Measurements from ENCODE around the gene ATP8B3.
"Not testable (repeated sequence)": the region's sequence is repeated elsewhere in the genome, so short reads cannot be mapped to it uniquely, and the experiment has no call there.

The ATP8B3 gene

GRCh38 chr19:1768248-1768647 is 43.8 kb downstream of the ATP8B3 start:
- no peak for DNase-seq

- no peak for DNase-seq
Observed at GRCh38 chr19:1767464-1767933, 44.6 kb downstream of the ATP8B3 start.

- DNase-seq = no peak
Observed at GRCh38 chr19:1766800-1767352, 45.2 kb downstream of the ATP8B3 start.

- DNase-seq = no peak
Observed at GRCh38 chr19:1765904-1766799, 45.9 kb downstream of the ATP8B3 start.

- no peak for DNase-seq
Observed at GRCh38 chr19:1765232-1765903, 46.7 kb downstream of the ATP8B3 start.

GRCh38 chr19:1764729-1765128 is 47.3 kb downstream of the ATP8B3 start:
- no peak for DNase-seq

- no peak for DNase-seq
Observed at GRCh38 chr19:1763648-1764639, 48.1 kb downstream of the ATP8B3 start.

GRCh38 chr19:1762243-1763117 is 49.6 kb downstream of the ATP8B3 start:
- no peak for DNase-seq

- no peak for DNase-seq
Observed at GRCh38 chr19:1761528-1762242, 50.4 kb downstream of the ATP8B3 start.

- not testable (repeated sequence) for DNase-seq
Observed at GRCh38 chr19:1760786-1761527, 51.1 kb downstream of the ATP8B3 start.

GRCh38 chr19:1760020-1760419 is 52.1 kb downstream of the ATP8B3 start:
- no peak for DNase-seq

- no peak for DNase-seq
Observed at GRCh38 chr19:1758959-1759903, 52.8 kb downstream of the ATP8B3 start.

GRCh38 chr19:1758231-1758577 is 53.9 kb downstream of the ATP8B3 start:
- DNase-seq = no peak

GRCh38 chr19:1757468-1758230 is 54.4 kb downstream of the ATP8B3 start:
- no peak for DNase-seq

- no peak for DNase-seq
Observed at GRCh38 chr19:1756705-1757465, 55.2 kb downstream of the ATP8B3 start.

- DNase-seq = no peak
Observed at GRCh38 chr19:1756264-1756663, 55.8 kb downstream of the ATP8B3 start.

- no peak for DNase-seq
Observed at GRCh38 chr19:1755467-1756171, 56.5 kb downstream of the ATP8B3 start.

Data from NCI-H524 treated with DMSO at 0.1 percent for 48 hours (cell line).